HG02852 (cell line): Measurements from ENCODE around the gene ZNF619.

ENCODE experiments used
- ATAC-seq: cut with Tn5 transposase; IDR thresholded peaks from one replicate; pipeline ENCODE4 v1.9.1; 2021; ENCODE audit warnings: mild to moderate bottlenecking, moderate library complexity; ENCODE audit not compliant: unreplicated experiment

Gene ZNF619

DNA sequence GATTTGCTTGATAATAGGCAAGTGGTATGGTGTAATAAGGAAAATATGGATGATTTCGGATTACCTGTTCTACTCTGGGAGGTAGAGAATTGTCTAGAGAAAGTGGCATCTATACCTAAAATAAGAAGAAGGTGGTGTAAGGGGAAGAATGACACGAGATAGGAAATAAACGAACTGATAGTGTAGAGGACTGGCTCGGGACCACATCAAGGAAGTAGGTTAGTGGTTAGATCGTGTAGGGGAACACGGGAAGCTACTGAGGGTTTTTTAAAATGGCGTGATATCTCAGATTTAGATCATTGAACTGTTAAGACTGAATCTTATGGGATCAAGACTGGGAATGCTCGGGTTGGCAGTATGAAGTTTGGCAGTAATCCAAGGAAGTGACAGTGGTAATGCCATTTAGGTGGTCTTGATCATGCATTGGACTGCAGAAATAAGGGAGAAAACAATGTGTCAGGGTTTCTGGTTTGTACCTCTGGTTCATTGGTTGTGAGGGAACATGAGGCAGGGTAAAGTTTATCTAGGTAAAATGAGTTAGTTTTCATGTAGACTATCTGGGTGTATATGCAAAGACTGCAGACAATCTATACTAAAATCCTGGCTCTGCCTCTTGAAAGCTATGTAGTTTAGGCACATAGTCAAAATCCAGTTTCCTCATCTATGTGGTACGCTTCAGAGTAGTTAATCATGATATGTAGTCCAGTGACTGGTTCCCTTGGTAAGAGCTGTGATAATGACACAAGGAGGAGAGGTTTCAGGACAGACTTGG is 12.4 kb upstream of the ZNF619 start:
- ATAC-seq, result no peak

DNA sequence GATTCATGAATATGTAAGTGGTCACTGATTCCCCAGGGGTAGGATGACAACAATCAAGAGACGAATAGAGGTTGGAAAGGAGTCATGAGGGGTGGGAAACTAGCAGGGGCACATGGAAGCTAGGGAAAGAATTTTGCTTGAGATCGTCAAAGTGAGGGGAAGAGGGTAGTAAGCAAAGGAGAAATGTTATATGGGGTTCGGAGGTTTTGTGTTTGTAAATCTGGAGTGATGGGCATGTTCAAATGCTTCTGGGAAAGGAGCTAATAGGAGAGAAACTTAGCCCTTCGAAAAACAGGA is 11.9 kb upstream of the ZNF619 start:
- ATAC-seq, result no peak

- ATAC-seq, result no peak
Observed at GRCh38 chr3:40465456-40465855, 11.5 kb upstream of the ZNF619 start.

GRCh38 chr3:40468018-40468417 is 8.9 kb upstream of the ZNF619 start:
- ATAC-seq, result no peak

DNA sequence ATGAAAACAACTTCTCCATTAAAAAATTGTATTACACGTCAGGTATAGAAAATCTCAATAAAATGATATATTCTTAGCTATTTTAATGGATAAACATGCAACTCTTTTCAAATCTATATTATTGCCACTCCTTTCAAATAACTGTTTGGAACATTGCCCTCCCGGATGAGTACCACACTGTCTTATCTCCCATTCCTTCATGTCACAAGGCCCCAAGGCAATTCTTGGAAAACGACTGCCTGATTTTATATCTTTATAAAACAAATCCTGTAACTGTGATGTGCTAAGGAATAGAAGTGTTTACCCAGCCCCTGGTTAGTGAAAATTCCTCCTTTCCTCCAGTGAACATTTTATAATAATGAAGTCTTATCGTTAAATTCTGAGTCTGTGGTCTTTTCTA is 6.2 kb upstream of the ZNF619 start:
- ATAC-seq, result no peak

DNA sequence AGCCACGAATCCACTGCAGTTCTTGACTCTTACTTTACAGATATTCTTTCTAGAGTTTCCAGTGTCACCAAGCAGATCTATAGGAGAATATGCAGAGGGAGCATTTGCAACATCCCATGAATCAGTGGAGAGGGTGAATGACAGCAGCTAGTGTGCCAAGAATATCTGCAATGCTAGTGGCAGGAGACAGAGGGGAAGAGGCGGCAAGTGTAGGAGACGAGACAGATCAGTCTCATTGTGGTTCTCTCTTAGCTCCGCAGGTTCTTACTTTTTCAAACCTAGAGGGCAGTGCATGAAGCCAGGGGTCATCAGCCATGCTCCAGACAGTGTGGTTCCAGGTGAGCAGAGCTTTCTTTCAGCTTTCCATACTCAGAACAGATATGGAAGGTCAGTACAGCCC is 744 bp downstream of the ZNF619 start:
- no peak for ATAC-seq

GRCh38 chr3:40487172-40487571 is 10.2 kb downstream of the ZNF619 start:
- no peak for ATAC-seq

GRCh38 chr3:40490916-40491315 is 14.0 kb downstream of the ZNF619 start:
- ATAC-seq, result no peak

GRCh38 chr3:40494698-40495097 is 17.8 kb downstream of the ZNF619 start:
- no peak for ATAC-seq

DNA sequence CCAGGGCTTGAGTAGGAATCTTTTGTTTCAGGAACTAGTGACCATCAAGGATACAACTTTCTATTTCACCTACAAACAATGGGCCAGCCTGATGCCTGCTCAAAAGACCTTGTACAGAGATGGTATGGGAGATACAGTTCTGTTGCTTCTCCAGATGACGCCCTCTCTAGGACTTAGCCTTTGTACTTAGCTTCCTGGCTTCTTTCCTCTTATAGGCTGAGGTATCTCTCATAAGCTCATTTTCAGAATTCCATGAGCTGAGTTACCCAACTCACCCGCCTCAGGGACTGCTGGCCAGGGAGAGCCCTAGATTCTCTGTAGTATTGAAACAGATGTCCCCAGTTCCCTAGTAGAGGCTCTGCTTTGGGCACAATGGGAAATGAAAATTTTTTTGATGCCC is 20.4 kb downstream of the ZNF619 start:
- ATAC-seq, result no peak

DNA sequence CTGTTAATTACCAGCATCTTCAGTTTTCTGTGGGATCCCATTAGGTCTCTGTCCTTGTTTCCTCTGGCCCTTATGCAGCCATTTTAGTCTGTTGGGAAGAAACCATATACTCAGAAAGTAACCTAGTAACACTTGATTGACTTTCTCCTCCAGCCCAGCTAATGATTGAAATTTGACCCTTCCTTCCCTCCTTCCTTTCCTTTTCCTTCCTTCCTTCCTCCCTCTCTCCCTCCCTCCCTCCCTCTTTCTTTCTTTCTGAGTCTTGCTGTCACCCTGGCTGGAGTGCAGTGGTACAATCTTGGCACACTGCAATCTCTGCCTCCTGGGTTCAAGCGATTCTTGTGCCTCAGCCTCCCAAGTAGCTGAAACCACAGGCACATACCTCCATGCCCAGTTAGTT is 23.0 kb downstream of the ZNF619 start:
- ATAC-seq, result no peak

DNA sequence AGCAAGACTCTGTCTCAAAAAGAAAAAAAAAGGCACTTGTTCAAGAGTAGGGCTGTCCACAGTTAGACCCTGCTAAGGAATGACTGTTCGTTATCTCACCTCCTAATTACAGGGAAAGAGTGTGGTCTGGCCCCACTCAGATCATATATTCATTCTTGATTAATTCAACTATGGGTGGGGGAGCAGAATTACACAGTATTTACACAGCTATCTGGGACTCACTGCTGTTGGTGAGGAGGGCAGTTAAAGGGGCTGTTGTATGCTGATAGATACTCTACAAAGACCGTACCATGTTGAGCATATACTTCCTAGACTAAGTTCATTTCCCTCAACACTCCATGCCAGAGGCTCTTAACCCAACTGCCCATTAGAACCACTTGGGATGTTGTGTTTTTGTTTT is 25.1 kb downstream of the ZNF619 start:
- no peak for ATAC-seq

DNA sequence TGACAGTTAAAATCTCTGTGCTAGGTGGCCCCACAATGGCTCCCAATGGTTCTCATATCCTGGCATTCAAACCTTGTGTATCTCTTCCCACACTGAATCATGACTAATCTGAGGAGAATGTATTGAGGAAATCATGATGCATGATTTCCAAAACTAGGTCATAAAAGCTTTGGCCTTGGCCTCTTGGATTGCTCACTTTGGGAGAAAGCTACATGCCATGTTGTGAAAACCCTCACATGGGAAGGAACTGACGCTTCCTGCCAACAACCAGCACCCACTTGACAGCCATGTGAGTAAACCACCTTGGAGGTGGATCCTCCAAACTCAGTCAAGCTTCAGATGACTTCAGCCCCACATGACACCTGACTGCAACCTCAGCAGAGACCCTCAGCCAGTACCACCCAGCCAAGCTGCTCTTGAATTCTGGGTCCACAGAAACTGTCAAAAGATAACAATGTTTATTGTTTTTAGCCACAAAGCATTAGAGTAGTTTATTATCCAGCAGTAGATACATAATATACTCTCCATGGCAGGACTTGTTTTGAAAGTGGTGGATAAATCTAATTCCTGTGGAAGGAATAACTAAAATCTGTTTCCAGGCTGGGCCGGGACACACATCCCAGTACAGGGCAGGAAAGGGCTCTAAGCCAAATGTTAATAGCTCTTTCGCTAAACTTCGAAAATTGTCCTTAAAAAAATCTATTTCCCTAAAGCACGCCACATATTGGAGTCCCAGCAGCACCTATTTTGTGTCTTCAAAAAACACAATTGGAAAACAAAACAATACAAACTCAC is 27.9 kb downstream of the ZNF619 start:
- no peak for ATAC-seq

DNA sequence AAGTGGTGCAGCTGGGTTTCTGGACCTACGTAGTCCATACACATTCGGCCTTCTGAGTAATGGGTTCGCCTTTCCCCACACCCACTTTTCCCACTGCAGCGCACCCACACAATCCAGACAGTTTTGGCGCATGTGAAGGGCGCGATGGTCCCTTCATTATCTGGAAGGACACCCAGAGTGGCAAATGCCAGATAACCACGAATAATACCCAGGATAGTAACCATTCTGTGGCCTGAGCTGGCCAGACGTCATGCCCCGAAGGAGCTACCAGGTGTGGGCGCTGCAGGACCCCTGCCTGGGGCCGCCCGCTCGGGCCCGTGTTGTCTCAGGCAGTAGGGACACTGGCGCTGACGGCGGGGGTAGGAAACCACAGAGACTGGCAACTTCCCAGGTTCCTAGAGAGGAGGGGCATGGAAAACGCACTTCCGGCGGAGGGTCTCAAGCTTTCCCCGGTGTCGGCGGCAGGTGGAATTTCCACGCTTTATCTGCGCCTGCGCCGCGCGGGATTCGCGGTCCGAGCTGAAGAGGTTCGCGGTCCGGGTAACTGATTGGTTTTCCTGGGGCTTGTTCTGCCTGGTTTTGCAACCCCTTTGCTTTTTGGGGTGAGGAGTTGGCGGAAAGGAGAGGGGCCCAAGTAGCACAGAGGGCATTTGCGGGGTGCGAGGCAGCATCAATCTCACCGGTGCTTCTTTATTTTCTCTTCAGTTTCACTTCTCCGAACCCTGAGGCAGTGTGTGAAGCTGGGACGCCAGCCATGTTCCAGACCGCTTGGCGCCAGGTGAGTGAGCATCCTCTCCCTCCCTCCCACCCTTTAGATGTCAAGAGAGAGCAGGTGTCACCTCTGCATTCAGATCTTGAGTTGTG is 28.9 kb downstream of the ZNF619 start, which contains the start of gene ZNF620:
Gene ZNF620 (plus strand): TSS at position 441 of the 864 bp plus-strand sequence. CDS start 314 bp downstream, at position 755.
- peak; percentile 71 for ATAC-seq

GRCh38 chr3:40511031-40511718 is 34.3 kb downstream of the ZNF619 start:
- no peak for ATAC-seq

GRCh38 chr3:40516201-40516600 is 39.3 kb downstream of the ZNF619 start:
- ATAC-seq, result no peak

DNA sequence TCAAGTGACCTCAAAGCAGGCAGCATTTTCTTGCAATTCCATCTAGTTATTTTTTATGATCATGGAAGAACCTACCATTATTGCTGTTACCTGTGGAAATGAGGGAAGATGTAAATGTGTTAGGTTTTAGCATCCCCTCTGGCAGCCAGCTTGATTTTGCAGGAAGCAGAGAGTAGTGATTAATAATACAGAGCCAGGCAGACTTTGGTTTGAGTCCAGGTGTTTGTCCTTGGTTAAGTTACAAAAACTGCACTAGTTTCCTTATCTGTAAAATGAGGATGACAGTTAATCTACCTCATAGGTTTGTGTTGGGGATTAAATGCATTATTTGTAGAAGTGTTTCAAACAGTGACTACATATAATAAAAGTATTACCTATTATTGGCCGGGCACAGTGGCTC is 41.1 kb downstream of the ZNF619 start:
- ATAC-seq, result no peak

DNA sequence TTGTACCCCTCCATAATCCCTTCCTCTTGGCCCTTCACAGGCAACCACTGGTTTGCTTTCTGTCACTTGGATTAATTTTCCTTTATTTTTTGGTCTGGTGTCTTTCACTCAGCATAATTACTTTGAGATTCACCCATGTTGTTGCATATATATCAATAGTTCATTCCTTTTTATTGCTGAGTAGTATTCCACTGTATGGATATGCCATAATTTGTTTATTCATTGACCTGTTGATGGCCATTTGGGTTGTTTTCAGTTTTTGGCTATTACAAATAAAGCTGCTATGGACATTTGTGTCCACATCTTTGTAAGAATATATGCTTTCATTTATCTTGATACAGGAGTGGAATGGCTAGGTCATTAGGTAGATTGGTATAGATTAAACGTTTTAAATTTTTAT is 41.9 kb downstream of the ZNF619 start:
- ATAC-seq, result no peak

DNA sequence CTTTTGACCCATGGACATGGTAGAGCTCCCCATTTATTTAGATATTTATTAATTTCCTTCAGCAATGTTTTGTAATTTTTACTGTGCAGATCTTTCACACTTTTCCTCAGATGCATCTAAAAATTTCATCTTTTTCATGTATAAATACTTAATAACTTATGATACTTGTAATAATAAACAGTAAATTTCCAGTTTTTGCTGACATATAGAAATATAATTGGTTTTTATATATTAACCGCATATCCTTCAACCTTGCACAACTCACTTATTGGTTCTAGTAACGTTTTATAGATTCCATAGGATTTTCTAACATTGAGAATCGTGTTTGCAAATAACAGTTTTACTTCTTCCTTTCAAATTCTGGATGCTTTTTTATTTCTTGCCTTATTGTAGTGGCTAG is 44.3 kb downstream of the ZNF619 start:
- no peak for ATAC-seq

DNA sequence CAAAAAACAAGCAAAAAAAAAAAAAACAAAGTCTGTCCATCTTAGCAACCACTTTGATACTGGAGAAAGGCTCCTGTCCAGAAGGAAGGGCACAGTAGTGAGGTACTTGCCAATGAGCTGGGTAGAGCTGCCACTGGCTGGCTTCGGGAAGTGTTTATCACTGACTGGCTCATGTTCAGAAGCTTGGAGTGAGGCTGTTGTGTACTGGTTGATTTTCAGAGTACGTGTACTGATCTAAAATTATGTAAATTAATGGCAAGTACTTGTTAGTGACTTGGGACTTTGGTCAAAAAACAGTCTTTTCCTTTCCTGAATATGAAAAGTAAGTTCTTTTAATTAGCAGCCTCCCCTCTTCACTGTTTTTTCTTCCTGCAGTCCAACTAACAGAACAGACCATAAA is 46.9 kb downstream of the ZNF619 start:
- no peak for ATAC-seq

DNA sequence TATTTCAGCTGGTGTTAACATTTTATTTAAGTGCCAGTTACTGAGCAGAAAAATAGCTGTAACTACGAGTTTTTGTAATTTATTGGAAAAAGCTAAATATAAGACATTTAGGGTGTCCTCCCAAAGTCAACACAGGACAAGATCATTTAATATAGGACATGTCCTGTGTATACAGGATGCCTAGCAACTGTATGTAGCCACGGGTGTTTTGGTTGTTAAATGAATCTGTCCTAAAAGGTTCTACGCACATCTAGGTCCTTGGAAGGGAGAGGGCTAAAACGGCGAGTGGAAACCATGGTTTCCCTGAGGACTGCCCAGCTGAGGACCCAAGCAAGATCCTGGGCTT is 47.3 kb downstream of the ZNF619 start:
- peak; percentile 22 for ATAC-seq
